T-helper 1 cell (primary cell): ENCODE results near the gene BTD.
"Not testable (repeated sequence)": the region's sequence is repeated elsewhere in the genome, so short reads cannot be mapped to it uniquely, and the experiment has no call there.

Experiments
- DNase-seq, 5 donors: peaks; one replicate each; pipeline ENCODE4 v3.0.0-alpha.2; 2012 to 2020

Gene BTD

DNA sequence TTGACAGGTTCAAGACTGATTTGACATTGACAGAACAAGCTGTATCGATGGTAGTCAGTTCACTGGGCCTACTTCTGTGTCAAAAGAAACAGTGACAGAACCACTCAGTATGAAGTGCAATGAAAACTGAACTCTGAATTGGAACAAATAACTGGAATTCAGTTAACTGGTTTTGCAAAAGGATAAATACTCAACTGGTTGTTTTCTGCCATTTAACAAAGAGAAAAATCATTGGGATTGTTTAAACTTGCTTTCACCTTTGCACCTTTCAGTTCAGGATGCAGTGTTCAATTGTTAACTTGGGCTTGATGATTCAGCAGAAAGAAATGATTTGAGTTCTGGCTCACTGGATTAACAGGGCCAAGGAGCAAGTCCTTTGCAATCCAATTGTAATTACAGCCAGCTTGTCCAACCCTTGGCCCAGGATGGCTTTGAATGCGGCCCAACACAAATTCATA lies 4.9 kb downstream of the BTD start:
- DNase-seq = no peak

DNA sequence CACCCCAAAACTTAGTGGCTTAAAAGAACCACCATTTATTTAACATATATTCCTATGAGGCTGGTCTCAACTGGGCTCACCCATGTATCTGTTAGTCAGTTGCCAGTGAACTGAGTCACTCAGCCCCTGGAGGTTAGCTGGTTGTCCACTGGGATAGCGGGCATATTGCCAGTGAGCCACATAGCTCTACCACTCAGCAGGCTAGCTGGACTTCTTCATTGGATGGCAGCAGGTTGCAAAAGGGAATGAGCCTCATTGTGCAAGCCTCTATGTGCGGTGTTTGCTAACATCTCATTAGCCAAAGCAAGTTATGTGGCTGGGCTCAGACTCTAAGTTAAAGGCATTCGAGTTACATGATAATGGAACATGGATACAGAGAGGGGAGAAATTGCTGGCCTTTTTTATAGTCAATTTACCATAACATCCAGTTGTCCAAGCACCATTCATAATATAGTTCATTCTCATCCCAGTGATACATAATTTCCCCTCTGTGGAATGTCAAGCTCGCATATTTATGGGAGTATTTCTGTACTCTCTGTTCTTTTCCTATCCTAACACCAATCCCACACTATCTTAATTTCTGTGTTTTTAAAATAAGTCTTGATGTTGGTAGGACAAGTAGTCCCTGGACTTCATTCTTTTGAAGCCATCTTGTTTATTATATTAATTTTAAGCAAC lies 8.7 kb downstream of the BTD start:
- no peak for DNase-seq

DNA sequence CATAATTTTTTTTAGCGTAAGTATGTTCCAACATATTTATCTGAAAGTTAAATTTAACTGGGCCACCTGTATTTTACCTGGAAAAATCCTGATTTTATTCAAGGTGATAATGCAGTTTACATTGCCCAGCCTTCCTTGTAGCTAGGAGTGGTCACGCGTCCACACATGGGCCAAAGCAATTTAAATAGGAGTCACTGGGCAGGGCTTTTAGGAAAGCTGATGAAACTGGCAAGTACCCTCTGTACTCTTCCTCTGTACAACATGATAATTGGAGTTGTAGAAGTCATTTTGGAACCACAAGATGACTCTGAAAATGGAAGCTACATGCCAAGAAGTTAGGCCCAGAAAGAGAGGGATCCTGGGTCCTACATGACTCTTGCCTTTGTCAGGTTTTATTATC lies 9.5 kb downstream of the BTD start:
- DNase-seq = no peak

DNA sequence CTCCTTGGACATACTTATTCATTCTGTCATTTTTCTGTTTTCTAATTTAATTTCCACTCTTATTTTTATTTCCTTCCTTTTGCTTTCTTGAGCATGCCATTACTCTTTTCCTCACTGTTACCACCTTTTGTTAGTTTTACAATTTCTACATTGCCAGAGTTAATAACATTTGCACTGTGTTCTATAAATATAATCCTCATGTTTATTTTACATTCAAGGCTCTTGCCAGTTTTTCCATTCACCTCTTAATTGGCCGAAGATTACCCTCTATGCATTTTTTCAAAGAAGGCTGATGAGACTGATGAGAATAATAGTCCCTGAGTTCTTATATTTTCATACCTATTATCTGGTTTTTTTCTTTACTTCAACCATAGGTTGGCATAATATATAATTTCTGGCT lies 10.5 kb downstream of the BTD start:
- DNase-seq = no peak

- no peak for DNase-seq
These were observed 13.4 kb downstream of the BTD start for GRCh38 chr3:15614958-15615357.

DNA sequence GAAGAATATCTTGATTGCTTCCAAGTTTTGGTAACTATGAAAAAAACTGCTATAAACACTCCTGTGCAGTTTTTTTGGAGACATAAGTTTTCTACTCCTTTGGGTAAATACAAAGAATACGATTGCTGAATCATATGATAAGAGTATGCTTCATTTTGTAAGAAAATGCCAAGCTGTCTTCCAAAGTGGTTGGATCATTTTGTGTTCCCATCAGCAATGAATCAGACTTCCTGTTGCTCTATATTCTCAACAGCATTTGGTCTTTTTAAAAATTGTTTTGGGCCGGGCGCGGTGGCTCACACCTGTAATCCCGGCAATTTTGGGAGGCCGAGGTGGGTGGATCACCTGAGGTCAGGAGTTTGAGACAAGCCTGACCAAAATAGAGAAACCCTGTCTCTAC lies 14.5 kb downstream of the BTD start:
- DNase-seq = no peak

- DNase-seq = not testable (repeated sequence)
These were observed 18.3 kb downstream of the BTD start for GRCh38 chr3:15619659-15620464.

DNA sequence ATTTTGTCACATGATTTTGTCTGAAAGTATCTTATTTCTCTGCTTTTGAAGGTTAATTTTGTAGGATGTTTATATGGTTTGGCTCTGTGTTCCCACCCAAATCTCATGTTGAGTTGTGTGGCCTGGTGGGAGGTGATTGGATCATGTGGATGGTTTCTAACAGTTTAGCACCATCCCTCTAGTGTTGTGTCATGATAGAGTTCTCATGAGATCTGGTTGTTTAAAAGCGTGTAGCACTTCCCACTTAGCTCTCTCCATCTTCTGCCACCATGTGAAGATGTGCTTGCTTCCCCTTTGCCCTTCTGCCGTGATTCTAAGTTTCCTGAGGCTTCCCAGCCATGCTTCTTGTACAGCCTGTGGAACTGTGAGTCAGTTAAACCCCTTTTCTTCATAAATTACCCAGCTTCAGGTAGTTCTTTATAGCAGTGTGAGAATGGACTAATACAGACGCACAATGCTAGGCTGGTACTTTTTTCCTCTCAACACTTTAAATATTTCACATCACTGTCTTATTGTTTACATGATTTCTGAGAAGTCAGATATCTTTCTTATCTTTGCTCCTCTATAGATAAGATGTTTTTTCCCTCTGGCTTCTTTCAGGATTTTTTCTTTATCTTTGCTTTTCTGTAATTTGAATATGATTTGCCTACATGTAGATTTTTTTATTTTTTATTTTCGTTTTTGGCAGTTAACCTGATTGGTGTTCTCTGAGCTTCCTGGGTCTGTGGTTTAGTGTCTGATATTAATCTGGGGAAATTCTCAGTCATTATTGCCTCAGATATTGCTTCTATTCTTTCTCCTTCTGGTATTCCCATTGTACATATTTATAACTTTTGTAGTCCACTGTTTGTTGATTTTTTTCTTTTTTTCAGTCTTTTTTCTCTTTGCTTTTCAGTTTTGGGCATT lies 22.2 kb downstream of the BTD start:
- DNase-seq = peak in 1 of 5 donors; percentile 44

GRCh38 chr3:15628967-15629366 lies 27.4 kb downstream of the BTD start:
- no peak for DNase-seq

- peak in 4 of 5 donors; percentile 35 to 85 (median 49) for DNase-seq
These were observed 28.5 kb downstream of the BTD start for GRCh38 chr3:15629860-15630597.

- no peak for DNase-seq
These were observed 29.3 kb downstream of the BTD start for GRCh38 chr3:15630646-15631350.

- no peak for DNase-seq
These were observed 30.1 kb downstream of the BTD start for GRCh38 chr3:15631426-15632211.

- no peak for DNase-seq
These were observed 30.7 kb downstream of the BTD start for GRCh38 chr3:15632212-15632580.

- no peak for DNase-seq
These were observed 31.6 kb downstream of the BTD start for GRCh38 chr3:15633159-15633558.

DNA sequence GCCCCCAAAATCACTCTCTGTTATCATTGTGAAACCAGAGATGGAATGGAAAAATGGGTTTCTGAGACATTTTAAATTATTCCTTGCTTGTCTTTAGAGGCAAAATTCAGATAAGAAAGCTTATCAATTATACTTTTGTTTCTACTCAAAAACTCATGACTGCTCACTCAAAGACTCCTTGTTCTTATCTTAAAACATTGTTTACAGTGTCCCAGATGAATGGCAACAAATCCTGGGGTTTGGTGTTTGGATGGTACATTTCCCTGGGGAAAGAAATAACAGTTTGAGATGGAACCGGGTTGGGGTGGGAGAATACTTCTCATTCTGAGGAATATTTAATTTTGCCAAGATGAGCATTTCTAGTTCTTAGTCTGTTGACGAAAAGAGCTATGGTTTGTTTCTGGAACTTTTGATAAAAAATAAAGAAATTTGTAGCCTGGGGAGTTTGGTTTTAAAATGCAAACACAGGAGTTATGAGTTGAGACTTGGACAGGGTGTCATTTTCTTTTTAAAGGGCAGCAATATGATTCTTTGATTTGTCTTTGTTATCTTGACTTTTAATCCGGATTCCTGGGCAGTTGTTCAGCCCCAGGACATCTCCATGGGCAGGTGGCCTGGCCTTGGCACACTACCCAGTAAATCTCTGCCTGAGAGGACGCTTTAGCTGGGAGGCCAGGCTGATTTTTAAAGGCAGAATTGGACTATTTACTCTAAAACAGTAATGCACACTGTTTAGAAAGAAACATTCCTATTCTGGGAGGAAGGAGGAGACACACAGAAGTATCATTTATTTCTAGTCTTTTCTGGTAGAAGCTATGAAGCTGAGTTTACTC lies 32.4 kb downstream of the BTD start:
- no peak for DNase-seq

DNA sequence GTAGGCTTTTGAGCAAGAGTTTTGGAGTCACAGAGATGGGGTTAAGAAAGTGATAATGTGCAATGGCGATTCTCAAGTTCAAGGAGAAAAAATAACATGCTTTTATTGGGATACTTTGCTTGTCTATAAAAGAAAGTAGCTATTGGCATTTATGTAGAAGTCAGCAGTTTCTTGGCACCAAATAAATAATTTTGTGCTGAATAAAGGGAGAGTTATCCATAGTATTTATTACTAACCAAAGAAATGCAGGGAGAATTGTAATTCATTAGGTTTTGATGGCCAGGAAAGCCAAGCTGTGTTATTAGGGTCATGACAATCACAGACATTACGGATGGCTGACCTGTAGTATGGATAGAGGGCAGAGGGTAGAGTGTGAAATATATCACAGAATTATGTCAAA lies 33.1 kb downstream of the BTD start:
- no peak for DNase-seq

DNA sequence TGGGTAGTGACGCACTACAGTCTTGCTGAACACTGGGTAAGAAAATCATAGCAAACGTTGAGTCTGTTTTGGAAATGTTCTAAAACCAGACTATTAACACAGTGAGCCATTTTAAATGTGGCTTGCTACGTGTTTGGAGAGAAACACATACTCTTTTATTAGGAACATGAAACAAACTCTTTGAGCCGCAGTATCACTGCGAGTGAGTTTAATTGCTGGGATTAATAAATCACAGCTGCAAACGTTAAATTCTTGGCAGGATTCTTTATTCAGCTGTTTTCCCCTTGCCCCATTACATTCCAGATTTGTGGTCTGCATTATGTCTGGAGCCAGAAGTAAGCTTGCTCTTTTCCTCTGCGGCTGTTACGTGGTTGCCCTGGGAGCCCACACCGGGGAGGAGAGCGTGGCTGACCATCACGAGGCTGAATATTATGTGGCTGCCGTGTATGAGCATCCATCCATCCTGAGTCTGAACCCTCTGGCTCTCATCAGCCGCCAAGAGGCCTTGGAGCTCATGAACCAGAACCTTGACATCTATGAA lies 33.6 kb downstream of the BTD start:
- no peak for DNase-seq

GRCh38 chr3:15636028-15636709 lies 34.6 kb downstream of the BTD start:
- peak in 1 of 5 donors; percentile 81 for DNase-seq
